Gastroesophageal sphincter (tissue), 3 donors: ENCODE data around the gene TMPRSS3.

Experiments used
- POLR2A ChIP-seq, 2 donors: fragments of 450-650 bp; IDR thresholded peaks; one replicate each; pipeline ENCODE4 v1.6.1; 2017; ENCODE audit warnings: antibody characterized with exemption in 2 of 2, mild to moderate bottlenecking in 2 of 2, moderate library complexity in 1 of 2
- TF ChIP-seq, protein P1 (sequence below), 4 experiments: fragments of 200-600 bp in 2 of 4; fragments of 450-650 bp in 2 of 4; sonication (generic) in 1 of 4; IDR thresholded peaks; one replicate each; pipeline ENCODE4 v1.5.1; 2017 to 2019; ENCODE audit warnings: antibody characterized with exemption in 4 of 4, mild to moderate bottlenecking in 2 of 4, moderate library complexity in 2 of 4

DNA sequence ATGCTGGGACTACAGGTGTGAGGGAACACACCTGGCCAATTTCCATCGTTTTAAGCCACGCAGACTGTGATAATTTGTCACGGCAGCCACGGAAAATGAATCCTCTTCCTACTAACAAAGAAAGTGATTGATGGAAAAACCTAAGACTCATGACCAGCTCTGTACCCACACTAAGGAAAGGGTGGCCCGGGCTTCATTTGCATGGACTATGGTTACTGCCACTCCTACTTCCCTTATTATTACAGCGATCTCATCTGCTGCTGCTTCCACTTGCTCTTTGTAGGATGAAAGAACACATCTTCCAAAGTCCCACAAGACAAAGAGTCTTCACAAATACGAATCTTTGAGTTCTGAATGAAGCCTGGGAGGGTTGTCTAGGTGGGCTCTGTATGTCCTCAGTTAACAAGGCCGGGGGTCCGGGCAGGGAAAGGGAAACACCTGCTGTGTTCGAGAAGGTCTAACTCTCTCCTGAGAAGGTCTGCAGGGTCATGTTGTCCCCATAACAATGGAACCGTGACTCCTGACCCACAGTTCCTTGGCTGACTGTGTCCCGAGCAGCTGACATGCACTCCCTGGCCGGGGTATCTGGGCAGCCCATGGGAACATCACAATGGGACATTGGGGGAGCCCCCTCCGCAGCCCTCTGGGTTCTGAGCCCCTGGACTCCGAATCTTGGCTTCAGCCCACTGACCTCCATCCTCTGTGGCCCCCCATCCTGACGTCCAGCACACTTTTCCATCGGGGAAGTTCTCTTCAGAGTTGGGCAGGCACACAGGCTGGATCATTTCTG, 16.2 kb downstream of the TMPRSS3 start:
- TF ChIP-seq, protein P1, sequence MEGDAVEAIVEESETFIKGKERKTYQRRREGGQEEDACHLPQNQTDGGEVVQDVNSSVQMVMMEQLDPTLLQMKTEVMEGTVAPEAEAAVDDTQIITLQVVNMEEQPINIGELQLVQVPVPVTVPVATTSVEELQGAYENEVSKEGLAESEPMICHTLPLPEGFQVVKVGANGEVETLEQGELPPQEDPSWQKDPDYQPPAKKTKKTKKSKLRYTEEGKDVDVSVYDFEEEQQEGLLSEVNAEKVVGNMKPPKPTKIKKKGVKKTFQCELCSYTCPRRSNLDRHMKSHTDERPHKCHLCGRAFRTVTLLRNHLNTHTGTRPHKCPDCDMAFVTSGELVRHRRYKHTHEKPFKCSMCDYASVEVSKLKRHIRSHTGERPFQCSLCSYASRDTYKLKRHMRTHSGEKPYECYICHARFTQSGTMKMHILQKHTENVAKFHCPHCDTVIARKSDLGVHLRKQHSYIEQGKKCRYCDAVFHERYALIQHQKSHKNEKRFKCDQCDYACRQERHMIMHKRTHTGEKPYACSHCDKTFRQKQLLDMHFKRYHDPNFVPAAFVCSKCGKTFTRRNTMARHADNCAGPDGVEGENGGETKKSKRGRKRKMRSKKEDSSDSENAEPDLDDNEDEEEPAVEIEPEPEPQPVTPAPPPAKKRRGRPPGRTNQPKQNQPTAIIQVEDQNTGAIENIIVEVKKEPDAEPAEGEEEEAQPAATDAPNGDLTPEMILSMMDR (IDR thresholded peaks at IDR 0.05), result no peak
- no peak for TF ChIP-seq POLR2A (IDR thresholded peaks at IDR 0.05)
